ENCODE measurements around the gene PPA1.

DNA sequence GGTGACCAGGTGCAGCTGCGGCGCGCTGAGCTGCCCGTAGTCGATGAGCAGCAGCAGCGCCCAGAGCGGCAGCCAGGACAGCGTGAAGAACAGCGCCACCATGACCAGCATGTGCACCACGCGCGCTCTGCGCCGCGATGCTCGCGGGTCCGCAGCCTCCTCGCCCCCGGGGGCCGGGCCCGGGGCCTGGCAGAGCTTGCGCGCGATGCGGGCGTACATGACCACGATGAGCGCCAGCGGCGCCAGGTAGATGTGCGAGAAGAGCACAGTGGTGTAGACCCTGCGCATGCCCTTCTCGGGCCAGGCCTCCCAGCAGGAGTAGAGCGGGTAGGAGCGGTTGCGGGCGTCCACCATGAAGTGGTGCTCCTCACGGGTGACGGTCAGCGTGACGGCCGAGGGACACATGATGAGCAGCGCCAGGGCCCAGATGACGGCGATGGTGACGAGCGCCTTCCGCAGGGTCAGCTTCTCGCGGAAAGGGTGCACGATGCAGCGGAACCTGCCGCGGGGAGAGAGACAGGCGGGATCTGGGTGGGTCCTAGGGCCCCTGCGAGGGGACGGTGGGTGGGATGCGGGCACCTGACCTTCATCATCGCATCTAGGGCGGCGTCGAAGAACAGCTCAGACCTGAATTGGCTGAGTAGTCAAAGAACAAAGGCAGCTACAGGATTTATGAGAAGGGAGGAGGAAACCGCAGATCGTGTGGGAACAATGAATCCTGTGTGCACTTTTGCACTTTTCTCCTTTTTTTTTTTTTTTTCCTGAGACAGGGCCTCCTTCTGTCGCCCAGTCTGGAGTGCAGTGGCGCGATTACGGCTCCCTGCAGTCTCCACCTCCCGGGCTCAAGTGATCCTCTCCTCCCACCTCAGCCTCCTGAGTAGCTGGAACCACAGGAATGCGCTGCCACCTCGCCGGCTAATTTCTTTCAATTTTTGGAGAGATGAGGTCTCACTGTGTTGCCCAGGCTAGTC is 22.4 kb upstream of the PPA1 start:
- TF ChIP-seq CTCF (conservative IDR thresholded peaks at IDR 0.05; ENCODE audit: low read depth, low read length) (no peak), RAD21 (IDR thresholded peaks at IDR 0.05; ENCODE audit: low read length) (no peak), POLR2A (IDR thresholded peaks at IDR 0.05; ENCODE audit: low read depth, low read length) (no peak), RCOR1 (IDR thresholded peaks at IDR 0.05; ENCODE audit: insufficient replicate concordance, low read length) (no peak), SMC3 (IDR thresholded peaks at IDR 0.05; ENCODE audit: low read depth, low read length) (no peak), MAZ (IDR thresholded peaks at IDR 0.05; ENCODE audit: borderline replicate concordance, low read depth, low read length) (no peak), ELK1 (IDR thresholded peaks at IDR 0.05; ENCODE audit: borderline replicate concordance, low read depth, low read length) (no peak), MAFK (IDR thresholded peaks at IDR 0.05; ENCODE audit: low read depth, low read length) (no peak), FOS (IDR thresholded peaks at IDR 0.05; ENCODE audit: low read depth, low read length) (no peak), MXI1 (IDR thresholded peaks at IDR 0.05; ENCODE audit: borderline replicate concordance, low read depth, low read length) (no peak)

Measured in IMR-90 (cell line).